ENCODE results near the gene PRSS8.

DNA sequence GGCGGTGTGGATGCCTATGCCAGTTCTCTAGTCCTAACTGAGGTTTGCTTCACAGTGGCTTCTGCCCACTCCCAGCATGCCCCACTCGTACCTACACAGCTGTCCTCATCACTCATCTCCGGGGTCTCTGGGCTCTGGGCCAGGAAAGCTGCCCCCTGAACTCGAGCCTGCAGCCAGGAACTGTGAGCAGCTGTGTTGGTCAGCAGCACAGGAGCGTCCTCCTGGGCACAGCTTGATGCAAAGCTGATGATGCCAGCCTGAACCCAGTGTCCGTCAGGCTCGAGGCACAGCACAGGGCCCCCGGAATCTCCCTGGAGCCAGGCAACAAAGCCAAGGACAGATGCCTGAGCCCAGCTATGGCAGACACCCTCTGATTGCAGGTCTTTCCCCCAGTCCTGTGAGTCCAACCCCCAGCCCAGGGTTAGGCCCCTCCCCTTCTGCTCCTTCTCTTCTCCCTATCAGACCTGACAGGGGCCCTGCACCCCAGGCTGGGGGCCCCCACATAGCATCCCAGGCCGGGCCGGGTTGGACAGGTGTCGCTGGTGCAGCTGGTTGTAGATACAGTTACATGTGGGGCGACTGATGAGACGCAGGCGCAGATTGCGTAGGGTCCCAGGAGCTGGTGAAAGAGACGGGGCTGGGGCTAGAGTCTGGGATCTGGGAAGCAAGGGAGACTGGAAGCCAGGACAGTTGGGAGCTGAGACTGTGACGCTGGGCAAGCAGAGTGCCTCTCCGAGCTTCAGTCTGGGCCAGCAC is 49.5 kb downstream of the PRSS8 start:
- TF ChIP-seq EP300 (IDR thresholded peaks at IDR 0.05; ENCODE audit: low read depth): no peak
- TF ChIP-seq POLR2A (IDR thresholded peaks at IDR 0.05): no peak
- TF ChIP-seq, protein P1, sequence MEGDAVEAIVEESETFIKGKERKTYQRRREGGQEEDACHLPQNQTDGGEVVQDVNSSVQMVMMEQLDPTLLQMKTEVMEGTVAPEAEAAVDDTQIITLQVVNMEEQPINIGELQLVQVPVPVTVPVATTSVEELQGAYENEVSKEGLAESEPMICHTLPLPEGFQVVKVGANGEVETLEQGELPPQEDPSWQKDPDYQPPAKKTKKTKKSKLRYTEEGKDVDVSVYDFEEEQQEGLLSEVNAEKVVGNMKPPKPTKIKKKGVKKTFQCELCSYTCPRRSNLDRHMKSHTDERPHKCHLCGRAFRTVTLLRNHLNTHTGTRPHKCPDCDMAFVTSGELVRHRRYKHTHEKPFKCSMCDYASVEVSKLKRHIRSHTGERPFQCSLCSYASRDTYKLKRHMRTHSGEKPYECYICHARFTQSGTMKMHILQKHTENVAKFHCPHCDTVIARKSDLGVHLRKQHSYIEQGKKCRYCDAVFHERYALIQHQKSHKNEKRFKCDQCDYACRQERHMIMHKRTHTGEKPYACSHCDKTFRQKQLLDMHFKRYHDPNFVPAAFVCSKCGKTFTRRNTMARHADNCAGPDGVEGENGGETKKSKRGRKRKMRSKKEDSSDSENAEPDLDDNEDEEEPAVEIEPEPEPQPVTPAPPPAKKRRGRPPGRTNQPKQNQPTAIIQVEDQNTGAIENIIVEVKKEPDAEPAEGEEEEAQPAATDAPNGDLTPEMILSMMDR (IDR thresholded peaks at IDR 0.05): no peak
- TF ChIP-seq POLR2AphosphoS5 (IDR thresholded peaks at IDR 0.05): no peak
